Endothelial cell of umbilical vein (primary cell): ENCODE measurements around the gene RASAL2. TPM values are rescaled to one million over a fixed set of nuclear protein-coding genes. Genes with fewer than 3 reads are reported as not detected.

ENCODE experiments used
- BruUV-seq: library from RNA; stranded (reverse); fragments of 400-500 nt; replicated peaks from 2 replicates; lab custom pipeline; 2021; lab: Mats Ljungman, UMichigan
- CTCF ChIA-PET: fragments of 300-600, 350-600 bp; sonication (Branson Sonifier 250); formaldehyde crosslinking; loops from one replicate; lab custom pipeline; 2021; ENCODE audit warnings: antibody characterized with exemption, inconsistent platforms; lab: Charles Lee
- POLR2A ChIA-PET: fragments of 300-600, 350-600 bp; sonication (Branson Sonifier 250); formaldehyde crosslinking; loops from one replicate; lab custom pipeline; 2021; ENCODE audit warnings: antibody characterized with exemption, inconsistent platforms; lab: Charles Lee
- DNase-seq: peaks from one replicate; pipeline ENCODE4 v3.0.0-alpha.2; 2011; ENCODE audit warnings: low read depth, low spot score
- FAIRE-seq: peaks from 2 replicates; lab custom pipeline; 2011; peaks lifted over from hg19 to GRCh38; lab: Jason Lieb, UNC
- H2AFZ ChIP-seq: 2 replicates; pipeline ENCODE4 v1.6.0; 2012; ENCODE audit warnings: low read depth, low read length, control low read depth, inconsistent platforms
- H3K27ac ChIP-seq: 2 replicates; pipeline ENCODE4 v1.5.1; 2011; ENCODE audit warnings: low read depth, mild to moderate bottlenecking, control low read depth, low read length, moderate library complexity; ENCODE audit not compliant: insufficient read depth
- H3K27me3 ChIP-seq, 2 experiments: 2 replicates each; pipeline versions ENCODE4 v1.6.0 to v1.6.1; 2011; ENCODE audit warnings: low read length in 2 of 2, mixed read lengths in 1 of 2; ENCODE audit not compliant: control insufficient read depth in 2 of 2, insufficient read depth in 2 of 2
- H3K36me3 ChIP-seq, 2 experiments: 2 replicates in 1 of 2; 3 replicates in 1 of 2; pipeline ENCODE4 v1.5.1; 2011; ENCODE audit warnings: low read length in 2 of 2, mild to moderate bottlenecking in 1 of 2, moderate library complexity in 1 of 2; ENCODE audit not compliant: control insufficient read depth in 2 of 2, insufficient read depth in 2 of 2; ENCODE audit errors: extremely low read depth in 1 of 2
- H3K4me1 ChIP-seq: 3 replicates; pipeline ENCODE4 v1.5.1; 2011; ENCODE audit warnings: mild to moderate bottlenecking, low read length; ENCODE audit not compliant: control insufficient read depth, insufficient read depth; ENCODE audit errors: extremely low read depth
- H3K4me2 ChIP-seq: 2 replicates; pipeline ENCODE4 v1.6.1; 2011; ENCODE audit warnings: low read length, control low read depth, mixed read lengths; ENCODE audit not compliant: insufficient read depth
- H3K4me3 ChIP-seq, 3 experiments: fragments of 200-600 bp in 1 of 3; sonication (generic), shearing (Covaris generic) in 1 of 3; replicated peaks in 1 of 3; 2 replicates each; pipeline ENCODE4 v1.5.1; 2011 to 2016; ENCODE audit warnings: control low read depth in 3 of 3, low read length in 3 of 3, mild to moderate bottlenecking in 2 of 3, inconsistent platforms in 1 of 3, low read depth in 1 of 3, moderate library complexity in 1 of 3; ENCODE audit not compliant: insufficient read depth in 1 of 3
- H3K79me2 ChIP-seq: 2 replicates; pipeline ENCODE4 v1.6.0; 2012; ENCODE audit warnings: low read length, inconsistent platforms; ENCODE audit not compliant: control insufficient read depth, insufficient read depth
- H3K9ac ChIP-seq: replicated peaks from 2 replicates; pipeline ENCODE3; 2011; ENCODE audit warnings: low read length, control low read depth; ENCODE audit not compliant: insufficient read depth; ENCODE audit errors: extremely low read depth
- H3K9me1 ChIP-seq: replicated peaks from 3 replicates; pipeline ENCODE4 v1.6.0; 2011; ENCODE audit warnings: mild to moderate bottlenecking, low read length; ENCODE audit not compliant: control insufficient read depth, insufficient read depth; ENCODE audit errors: extremely low read depth
- H3K9me3 ChIP-seq: replicated peaks from 2 replicates; pipeline ENCODE4 v1.5.1; 2012; ENCODE audit warnings: low read length, inconsistent platforms; ENCODE audit not compliant: control insufficient read depth, insufficient read depth
- H4K20me1 ChIP-seq: replicated peaks from 2 replicates; pipeline ENCODE3; 2011; ENCODE audit warnings: mild to moderate bottlenecking, low read length; ENCODE audit not compliant: control insufficient read depth, insufficient read depth; ENCODE audit errors: extremely low read depth
- EZH2 ChIP-seq: IDR thresholded peaks from 2 replicates; pipeline ENCODE4 v1.6.1; 2012; ENCODE audit warnings: borderline replicate concordance, low read depth, mild to moderate bottlenecking, moderate library complexity, low read length, inconsistent platforms; ENCODE audit not compliant: severe bottlenecking
- FOS ChIP-seq: IDR thresholded peaks from 2 replicates; pipeline ENCODE4 v1.6.1; 2011; ENCODE audit warnings: mild to moderate bottlenecking, low read length, moderate library complexity, borderline replicate concordance; ENCODE audit not compliant: insufficient read depth
- GATA2 ChIP-seq: IDR thresholded peaks from 2 replicates; pipeline ENCODE4 v1.7.0; 2011; ENCODE audit warnings: low read depth, mild to moderate bottlenecking, moderate library complexity, mixed read lengths, low read length; ENCODE audit not compliant: insufficient read length, insufficient read depth
- JUN ChIP-seq: IDR thresholded peaks from 2 replicates; pipeline ENCODE4 v1.6.1; 2011; ENCODE audit warnings: borderline replicate concordance, low read depth; ENCODE audit not compliant: insufficient read length, insufficient read depth
- MYC ChIP-seq: IDR thresholded peaks from one replicate; pipeline ENCODE4 v1.6.1; 2011; ENCODE audit warnings: mild to moderate bottlenecking, low read depth, low read length
- POLR2A ChIP-seq: IDR thresholded peaks from 2 replicates; pipeline ENCODE4 v1.6.1; 2012; ENCODE audit warnings: low read depth, mild to moderate bottlenecking, control low read depth, low read length
- POLR2AphosphoS5 ChIP-seq: IDR thresholded peaks from 2 replicates; pipeline ENCODE4 v1.6.1; 2012; ENCODE audit warnings: low read depth, mild to moderate bottlenecking, control low read depth, low read length, moderate library complexity; ENCODE audit not compliant: insufficient read depth
- dilution Hi-C: fragments of 300-500 bp; cut with MboI; formaldehyde crosslinking; loops from one replicate; pipeline ENCODE4 v1.15.0; 2019; ENCODE audit warnings: low sequenced_read_pairs; ENCODE audit not compliant: extremely low pct_ligation_motif_present
- intact Hi-C: fragments of 100-400 bp; cut with micrococcal nuclease; formaldehyde crosslinking; loops from one replicate; pipeline ENCODE4 v1.10.0; 2022
- polyA plus RNA-seq, 4 experiments: library from polyadenylated mRNA; depleted of rRNA in 3 of 4; stranded (reverse) in 3 of 4; unstranded in 1 of 4; fragments of >200 nt; gene quantifications; 2 replicates each; pipeline versions ENCODE4 v1.2.1 to v1.2.3, GENCODE V29; 2011 to 2012; ENCODE audit warnings: missing spikeins in 1 of 4
- total RNA-seq: library from RNA; stranded (reverse); gene quantifications from 2 replicates; pipeline ENCODE4 v1.2.3, GENCODE V29; 2021
- TF ChIP-seq, protein P1 (sequence below), 2 donors: IDR thresholded peaks; 1 replicate in 1 of 2; 2 replicates in 1 of 2; pipeline ENCODE4 v1.5.1; 2011; ENCODE audit warnings: low read length in 2 of 2, mild to moderate bottlenecking in 2 of 2, moderate library complexity in 2 of 2, control low read depth in 1 of 2, inconsistent platforms in 1 of 2, low read depth in 1 of 2; ENCODE audit not compliant: insufficient read depth in 1 of 2; ENCODE audit errors: extremely low read depth in 1 of 2
- TF ChIP-seq, protein P2 (sequence below): IDR thresholded peaks from 2 replicates; pipeline ENCODE4 v1.6.1; 2011; ENCODE audit not compliant: insufficient read depth, insufficient read length

RASAL2 gene
- total and polyA plus RNA-seq, 2 donors (not counting 3 experiments of a cell fraction or from before 2014, with no cell fraction given), result 12.5 to 15.5 TPM

DNA sequence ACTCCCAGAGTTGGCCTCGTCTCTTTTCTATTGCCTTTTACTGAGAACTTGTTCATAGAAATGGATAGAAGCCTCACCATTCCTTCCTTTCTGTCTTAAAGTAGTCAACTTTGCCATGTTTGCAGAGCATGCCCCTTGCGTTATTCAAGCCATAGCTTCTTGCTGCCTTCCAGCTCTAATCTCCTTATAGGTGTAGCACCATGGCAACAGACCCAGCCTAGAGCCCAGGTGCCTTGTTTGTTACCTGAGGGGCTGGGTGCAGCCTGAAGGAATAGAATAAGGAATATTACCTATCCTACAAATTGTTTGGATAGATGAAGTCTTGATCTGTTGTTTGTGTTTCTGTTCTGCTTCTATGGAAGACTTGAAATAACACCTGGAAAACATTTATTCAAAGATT lies 343.0 kb downstream of the RASAL2 start:
- dilution Hi-C loops (no loop called here), intact Hi-C loops (no loop called here)
- Histone ChIP-seq H3K9me3 (no peaks in the 10 kb centered on the region), H3K4me3 (no peak overlapping the region), H3K4me1 (no peaks in the 10 kb centered on the region), H2AFZ (no peak overlapping the region), H3K9me1 (no peaks in the 10 kb centered on the region), H4K20me1 (no peaks in the 10 kb centered on the region), H3K27me3 (no peaks in the 10 kb centered on the region), H3K9ac (no peak overlapping the region), H3K4me2 (no peak overlapping the region), H3K36me3 (peaks cover 0 to 3% of the 10 kb centered on the region in 2 experiments), H3K27ac (no peak overlapping the region), H3K79me2 (no peaks in the 10 kb centered on the region)
- ChIA-PET CTCF (no interaction called here), POLR2A (no interaction called here)
- FAIRE-seq (no peak), DNase-seq (no peak)
- TF ChIP-seq POLR2A, result no peak
- TF ChIP-seq JUN, result no peak
- TF ChIP-seq POLR2AphosphoS5, result no peak
- TF ChIP-seq, protein P1, sequence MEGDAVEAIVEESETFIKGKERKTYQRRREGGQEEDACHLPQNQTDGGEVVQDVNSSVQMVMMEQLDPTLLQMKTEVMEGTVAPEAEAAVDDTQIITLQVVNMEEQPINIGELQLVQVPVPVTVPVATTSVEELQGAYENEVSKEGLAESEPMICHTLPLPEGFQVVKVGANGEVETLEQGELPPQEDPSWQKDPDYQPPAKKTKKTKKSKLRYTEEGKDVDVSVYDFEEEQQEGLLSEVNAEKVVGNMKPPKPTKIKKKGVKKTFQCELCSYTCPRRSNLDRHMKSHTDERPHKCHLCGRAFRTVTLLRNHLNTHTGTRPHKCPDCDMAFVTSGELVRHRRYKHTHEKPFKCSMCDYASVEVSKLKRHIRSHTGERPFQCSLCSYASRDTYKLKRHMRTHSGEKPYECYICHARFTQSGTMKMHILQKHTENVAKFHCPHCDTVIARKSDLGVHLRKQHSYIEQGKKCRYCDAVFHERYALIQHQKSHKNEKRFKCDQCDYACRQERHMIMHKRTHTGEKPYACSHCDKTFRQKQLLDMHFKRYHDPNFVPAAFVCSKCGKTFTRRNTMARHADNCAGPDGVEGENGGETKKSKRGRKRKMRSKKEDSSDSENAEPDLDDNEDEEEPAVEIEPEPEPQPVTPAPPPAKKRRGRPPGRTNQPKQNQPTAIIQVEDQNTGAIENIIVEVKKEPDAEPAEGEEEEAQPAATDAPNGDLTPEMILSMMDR (IDR thresholded peaks at IDR 0.05; ENCODE audit: extremely low read depth in 1 of 2, insufficient read depth in 1 of 2, low read depth in 1 of 2, low read length in 2 of 2), result no peak
- TF ChIP-seq EZH2, result no peak
- TF ChIP-seq, protein P2, sequence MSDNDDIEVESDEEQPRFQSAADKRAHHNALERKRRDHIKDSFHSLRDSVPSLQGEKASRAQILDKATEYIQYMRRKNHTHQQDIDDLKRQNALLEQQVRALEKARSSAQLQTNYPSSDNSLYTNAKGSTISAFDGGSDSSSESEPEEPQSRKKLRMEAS, result no peak
- no peak for TF ChIP-seq GATA2
- no peak for TF ChIP-seq MYC
- TF ChIP-seq FOS, result no peak
- no TSS peak for BruUV-seq
